Endodermal cell (in vitro differentiated cells): ENCODE data around the gene GHRL. TPM values are rescaled to one million over a fixed set of nuclear protein-coding genes. Genes with fewer than 3 reads are reported as not detected.

Experiments used
- DNase-seq: peaks from one replicate; pipeline ENCODE4 v3.0.0-alpha.2; 2017
- H3K27ac ChIP-seq: 2 replicates; pipeline ENCODE4 v1.5.1; 2013; ENCODE audit warnings: mild to moderate bottlenecking, low read depth, low read length, moderate library complexity
- H3K27me3 ChIP-seq: 2 replicates; pipeline ENCODE4 v1.6.1; 2013; ENCODE audit warnings: mild to moderate bottlenecking, low read length, moderate library complexity; ENCODE audit not compliant: insufficient read depth, control insufficient read depth, poor library complexity, severe bottlenecking
- H3K36me3 ChIP-seq: 2 replicates; pipeline ENCODE4 v1.7.0; 2013; ENCODE audit warnings: mild to moderate bottlenecking, low read length, moderate library complexity; ENCODE audit not compliant: control insufficient read depth, insufficient read depth
- H3K4me1 ChIP-seq: one replicate; pipeline ENCODE4 v1.7.0; 2013; ENCODE audit warnings: low read length; ENCODE audit not compliant: control insufficient read depth, insufficient read depth
- H3K4me3 ChIP-seq: 2 replicates; pipeline ENCODE4 v1.5.1; 2013; ENCODE audit warnings: mild to moderate bottlenecking, low read length, moderate library complexity
- H3K9ac ChIP-seq: 2 replicates; pipeline ENCODE4 v1.6.1; 2013; ENCODE audit warnings: mild to moderate bottlenecking, low read length, moderate library complexity; ENCODE audit not compliant: poor library complexity, severe bottlenecking; ENCODE audit errors: extremely low read depth
- H3K9me3 ChIP-seq: 2 replicates; pipeline ENCODE4 v1.6.1; 2013; ENCODE audit warnings: mild to moderate bottlenecking, low read length, moderate library complexity; ENCODE audit not compliant: control insufficient read depth
- H3K27ac Mint-ChIP-seq: 2 replicates; pipeline ENCODE4 v1.8.0; 2020; ENCODE audit warnings: mixed read lengths
- H3K27me3 Mint-ChIP-seq: 2 replicates; pipeline ENCODE4 v1.8.0; 2021; ENCODE audit warnings: mild to moderate bottlenecking, mixed read lengths; ENCODE audit not compliant: insufficient read depth
- H3K36me3 Mint-ChIP-seq: 2 replicates; pipeline ENCODE4 v1.8.0; 2020; ENCODE audit warnings: low read depth, mixed read lengths
- H3K4me1 Mint-ChIP-seq: 2 replicates; pipeline ENCODE4 v1.8.0; 2020; ENCODE audit warnings: mixed read lengths
- H3K4me3 Mint-ChIP-seq: 2 replicates; pipeline ENCODE4 v1.8.0; 2020; ENCODE audit warnings: mild to moderate bottlenecking, moderate library complexity, mixed read lengths
- H3K9me3 Mint-ChIP-seq: 2 replicates; pipeline ENCODE4 v1.8.0; 2020; ENCODE audit warnings: mild to moderate bottlenecking, mixed read lengths
- WGBS, 2 experiments: methylation state at CpG; one replicate each; pipeline versions ENCODE4 v1.1.5 to v1.1.7; 2013; ENCODE audit warnings: missing lambda C conversion rate in 2 of 2, mixed read lengths in 1 of 2; ENCODE audit not compliant: insufficient coverage in 1 of 2, insufficient read length in 1 of 2; 5-methylcytosine and 5-hydroxymethylcytosine counted together
- total RNA-seq, 2 donors: library from RNA; stranded (reverse); fragmentation: NEBNext Ultra II Directional in 1 of 2; extraction: Animal tissue kit (Norgen Biotek cat#: 25700) in 1 of 2; gene quantifications; 2 replicates in 1 of 2; 3 replicates in 1 of 2; pipeline ENCODE4 v1.2.1, GENCODE V29; 2021
- TF ChIP-seq, protein P1 (sequence below): fragments of 200-600 bp; sonication (generic); conservative IDR thresholded peaks from 2 replicates; pipeline ENCODE4 v1.5.0; 2021; ENCODE audit warnings: antibody characterized with exemption, mild to moderate bottlenecking

GHRL gene
- total RNA-seq, 2 donors from 2014 or later = not detected

DNA sequence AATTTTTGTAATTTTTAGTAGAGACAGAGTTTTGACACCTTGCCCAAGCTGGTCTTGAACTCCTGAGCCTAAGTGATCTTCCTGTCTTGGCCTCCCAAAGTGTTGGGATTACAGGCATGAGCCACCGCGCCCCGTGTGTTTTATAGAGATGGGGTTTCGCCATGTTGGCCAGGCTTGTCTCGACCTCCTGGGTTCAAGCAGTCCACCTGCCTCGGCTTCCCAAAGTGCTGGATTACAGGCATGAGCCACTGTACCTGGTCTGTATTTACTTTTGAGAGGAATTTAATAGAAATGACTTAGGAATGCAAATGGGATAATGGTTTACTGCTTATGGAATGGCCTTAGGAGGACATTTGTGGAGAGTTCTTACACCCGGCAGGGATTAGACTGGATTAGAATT is 33.7 kb downstream of the GHRL start:
- 93 to 95% methylated on average over 7 of the region's 7 CpGs for whole genome bisulfite sequencing, 2 experiments
- DNase-seq = no peak
- peaks cover 7% of the 10 kb centered on the region for H3K4me1 Mint-ChIP-seq
- no peak overlapping the region for H3K4me3 Mint-ChIP-seq
- H3K27ac Mint-ChIP-seq = no peak overlapping the region
- Histone ChIP-seq H3K27ac (no peak overlapping the region), H3K36me3 (peaks cover 39% of the 10 kb centered on the region), H3K9me3 (no peaks in the 10 kb centered on the region), H3K4me3 (no peak overlapping the region), H3K9ac (no peak overlapping the region), H3K4me1 (no peaks in the 10 kb centered on the region), H3K27me3 (no peaks in the 10 kb centered on the region)
- H3K9me3 Mint-ChIP-seq = no peaks in the 10 kb centered on the region
- TF ChIP-seq, protein P1, sequence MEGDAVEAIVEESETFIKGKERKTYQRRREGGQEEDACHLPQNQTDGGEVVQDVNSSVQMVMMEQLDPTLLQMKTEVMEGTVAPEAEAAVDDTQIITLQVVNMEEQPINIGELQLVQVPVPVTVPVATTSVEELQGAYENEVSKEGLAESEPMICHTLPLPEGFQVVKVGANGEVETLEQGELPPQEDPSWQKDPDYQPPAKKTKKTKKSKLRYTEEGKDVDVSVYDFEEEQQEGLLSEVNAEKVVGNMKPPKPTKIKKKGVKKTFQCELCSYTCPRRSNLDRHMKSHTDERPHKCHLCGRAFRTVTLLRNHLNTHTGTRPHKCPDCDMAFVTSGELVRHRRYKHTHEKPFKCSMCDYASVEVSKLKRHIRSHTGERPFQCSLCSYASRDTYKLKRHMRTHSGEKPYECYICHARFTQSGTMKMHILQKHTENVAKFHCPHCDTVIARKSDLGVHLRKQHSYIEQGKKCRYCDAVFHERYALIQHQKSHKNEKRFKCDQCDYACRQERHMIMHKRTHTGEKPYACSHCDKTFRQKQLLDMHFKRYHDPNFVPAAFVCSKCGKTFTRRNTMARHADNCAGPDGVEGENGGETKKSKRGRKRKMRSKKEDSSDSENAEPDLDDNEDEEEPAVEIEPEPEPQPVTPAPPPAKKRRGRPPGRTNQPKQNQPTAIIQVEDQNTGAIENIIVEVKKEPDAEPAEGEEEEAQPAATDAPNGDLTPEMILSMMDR = no peak
- peaks cover 63% of the 10 kb centered on the region for H3K36me3 Mint-ChIP-seq
- H3K27me3 Mint-ChIP-seq = no peaks in the 10 kb centered on the region

DNA sequence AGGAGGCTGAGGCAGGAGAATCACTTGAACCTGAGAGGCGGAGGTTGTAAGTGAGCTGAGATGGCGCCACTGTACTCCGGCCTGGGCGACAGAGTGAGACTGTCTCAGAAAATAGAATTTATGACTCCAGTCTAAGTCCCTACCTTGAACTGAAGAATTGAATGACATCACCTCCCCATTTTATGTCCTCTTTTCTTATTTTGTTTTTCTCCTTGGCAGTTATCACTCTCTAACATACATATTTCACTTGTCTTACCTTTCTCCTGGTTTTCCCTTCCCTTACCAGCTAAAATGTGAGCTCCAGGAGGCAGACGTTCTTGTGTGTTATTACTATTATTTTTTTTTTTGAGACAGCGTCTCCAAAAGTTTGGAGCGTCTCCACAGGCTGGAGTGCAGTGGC is 36.9 kb downstream of the GHRL start:
- 80 to 90% methylated on average over 6 of the region's 7 CpGs for WGBS, 2 experiments
- Histone ChIP-seq H3K27ac (no peak overlapping the region), H3K9me3 (no peaks in the 10 kb centered on the region), H3K27me3 (no peaks in the 10 kb centered on the region), H3K9ac (no peak overlapping the region), H3K4me3 (no peak overlapping the region), H3K4me1 (no peaks in the 10 kb centered on the region), H3K36me3 (peaks cover 47% of the 10 kb centered on the region)
- H3K36me3 Mint-ChIP-seq = peaks cover 65% of the 10 kb centered on the region
- H3K27me3 Mint-ChIP-seq = no peaks in the 10 kb centered on the region
- TF ChIP-seq, protein P1 = no peak
- H3K27ac Mint-ChIP-seq = no peak overlapping the region
- H3K4me1 Mint-ChIP-seq = peaks cover 3% of the 10 kb centered on the region
- no peak overlapping the region for H3K4me3 Mint-ChIP-seq
- no peak for DNase-seq
- no peaks in the 10 kb centered on the region for H3K9me3 Mint-ChIP-seq

- Histone ChIP-seq H3K27me3 (no peaks in the 10 kb centered on the region), H3K9ac (no peak overlapping the region), H3K4me1 (no peaks in the 10 kb centered on the region), H3K36me3 (peaks cover 26% of the 10 kb centered on the region), H3K4me3 (no peak overlapping the region), H3K9me3 (no peaks in the 10 kb centered on the region), H3K27ac (no peak overlapping the region)
- DNase-seq = no peak
- Mint-ChIP-seq H3K36me3 (peaks cover 52% of the 10 kb centered on the region), H3K27ac (no peak overlapping the region), H3K27me3 (no peaks in the 10 kb centered on the region), H3K4me3 (no peak overlapping the region), H3K4me1 (peaks cover 19% of the 10 kb centered on the region), H3K9me3 (no peaks in the 10 kb centered on the region)
- TF ChIP-seq, protein P1 = no peak
- WGBS, 2 experiments = 86 to 95% methylated on average over 3 of the region's 3 CpGs
Observed at GRCh38 chr3:10253731-10254130, 39.0 kb downstream of the GHRL start.
